Erythroblast (primary cell): Measurements from ENCODE around the gene INO80.
A peak's percentile ranks its signal among the peaks of the same experiment; 100 is the strongest.

Source experiments
- DNase-seq, 2 experiments: peaks; one replicate each; lab custom pipeline; 2025; lab: John Stamatoyannopoulos, UW
- GATA1 ChIP-seq: IDR thresholded peaks from 2 replicates; pipeline ENCODE4 v1.6.1; 2011; ENCODE audit warnings: low read depth, mild to moderate bottlenecking, control low read depth, low read length, moderate library complexity
- POLR2A ChIP-seq: IDR thresholded peaks from 2 replicates; pipeline ENCODE4 v1.6.1; 2011; ENCODE audit warnings: mild to moderate bottlenecking, low read length

Gene INO80

DNA sequence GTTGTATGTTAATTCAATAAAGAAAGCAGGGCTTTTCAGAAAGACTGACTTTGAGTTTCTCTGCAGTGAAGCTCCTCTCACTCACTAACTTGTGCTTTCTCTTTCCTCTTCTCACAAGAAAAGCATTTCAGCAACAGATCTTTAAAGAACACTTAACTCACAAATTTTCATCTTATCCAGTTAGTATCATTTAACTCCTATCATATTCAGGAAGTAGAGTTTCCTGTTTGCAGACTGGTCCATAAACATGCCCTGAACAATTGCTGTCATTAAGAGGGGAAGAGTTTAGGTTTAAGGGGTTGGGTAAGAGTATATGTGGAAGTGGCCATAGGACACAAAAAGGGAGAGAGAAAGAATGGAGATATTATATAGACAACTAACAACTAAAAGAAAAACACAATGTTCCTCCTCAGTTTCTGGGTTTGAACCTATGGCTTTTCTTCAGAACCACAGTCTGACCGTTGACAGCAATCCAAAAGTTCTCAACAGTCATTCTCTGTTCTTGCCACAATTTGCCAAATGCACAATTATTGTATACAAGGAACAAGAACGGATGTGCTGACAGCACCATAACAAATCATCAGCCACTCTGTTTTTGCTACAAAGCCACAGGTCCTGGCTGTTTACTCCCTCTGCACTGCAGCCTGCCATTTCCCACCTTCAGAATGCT lies 98.9 kb downstream of the INO80 start:
- DNase-seq: no peak

GRCh38 chr15:41013691-41014414 lies 102.2 kb downstream of the INO80 start:
- TF ChIP-seq GATA1: no peak
- no peak for TF ChIP-seq POLR2A
- DNase-seq: no peak

More for the DNA sequence above, 98.9 kb downstream of the INO80 start:
- TF ChIP-seq POLR2A (no peak), GATA1 (no peak)

GRCh38 chr15:41011055-41011815 lies 104.8 kb downstream of the INO80 start:
- peak in 1 of 2 experiments; percentile 15 for DNase-seq
- TF ChIP-seq POLR2A (no peak), GATA1 (no peak)

- no peak for TF ChIP-seq POLR2A
- TF ChIP-seq GATA1: no peak
- no peak for DNase-seq
These were observed 105.7 kb downstream of the INO80 start for GRCh38 chr15:41010345-41010744.

GRCh38 chr15:41006479-41006878 lies 109.6 kb downstream of the INO80 start:
- DNase-seq: no peak
- TF ChIP-seq GATA1: no peak
- TF ChIP-seq POLR2A: no peak

- DNase-seq: no peak
- TF ChIP-seq GATA1 (no peak), POLR2A (no peak)
These were observed 111.6 kb downstream of the INO80 start for GRCh38 chr15:41004490-41004889.

DNA sequence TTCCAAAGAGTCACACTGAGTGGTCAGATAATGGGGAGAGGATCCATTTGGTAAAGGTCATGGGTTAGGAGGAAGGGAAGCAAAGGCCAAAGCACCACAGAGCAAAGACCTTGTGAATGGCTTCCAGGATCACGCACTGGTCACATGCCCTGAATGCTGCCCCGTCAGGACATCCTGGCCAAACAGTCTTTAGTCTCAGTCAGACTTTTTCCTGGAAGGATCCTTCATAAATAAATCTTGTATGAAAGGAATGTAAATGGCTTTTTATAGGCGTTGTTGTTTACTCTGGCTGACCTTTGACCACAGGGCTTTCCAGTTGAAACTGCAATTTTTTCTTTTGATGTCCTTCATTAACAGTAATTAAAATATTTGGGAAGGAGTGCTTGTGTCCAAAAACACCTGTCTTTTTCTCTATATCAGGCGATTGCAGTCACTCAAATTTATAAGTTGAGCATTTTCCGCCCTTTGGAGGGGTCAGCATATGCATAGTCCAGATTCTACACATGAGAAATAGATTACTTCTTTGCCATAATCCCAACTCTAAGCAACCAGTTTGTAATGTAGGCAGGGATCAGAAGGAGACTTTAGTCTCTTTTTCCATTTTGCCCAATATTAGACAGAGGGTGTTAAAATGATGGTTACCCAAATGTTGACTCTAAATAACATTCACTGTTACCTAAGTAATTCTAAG lies 114.4 kb downstream of the INO80 start:
- DNase-seq: no peak
- TF ChIP-seq POLR2A (no peak), GATA1 (no peak)

- no peak for DNase-seq
- no peak for TF ChIP-seq POLR2A
- TF ChIP-seq GATA1: no peak
These were observed 116.9 kb downstream of the INO80 start for GRCh38 chr15:40999190-40999589.

GRCh38 chr15:40995656-40996055 lies 120.4 kb downstream of the INO80 start:
- peak; percentile 51 to 76 for DNase-seq
- TF ChIP-seq POLR2A (no peak), GATA1 (no peak)

DNA sequence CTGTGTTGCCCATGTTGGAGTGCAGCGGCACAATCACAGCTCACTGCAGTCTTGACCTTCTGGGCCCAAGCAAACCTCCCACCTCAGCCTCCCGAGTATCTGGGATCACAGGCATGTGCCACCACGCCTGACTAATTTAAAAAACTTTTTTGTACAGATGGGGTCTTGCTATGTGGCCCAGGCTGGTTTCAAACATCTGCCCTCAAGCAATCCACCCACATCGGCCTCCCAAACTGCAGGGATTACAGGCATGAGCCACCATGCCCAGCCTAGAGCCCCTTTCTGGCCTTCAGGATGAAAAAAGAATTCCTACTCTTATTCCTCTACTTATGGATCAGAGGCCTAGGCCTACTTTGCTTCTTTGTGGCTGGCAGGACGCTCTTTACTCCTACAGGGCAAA lies 123.3 kb downstream of the INO80 start:
- DNase-seq: no peak
- TF ChIP-seq POLR2A (no peak), GATA1 (no peak)

DNA sequence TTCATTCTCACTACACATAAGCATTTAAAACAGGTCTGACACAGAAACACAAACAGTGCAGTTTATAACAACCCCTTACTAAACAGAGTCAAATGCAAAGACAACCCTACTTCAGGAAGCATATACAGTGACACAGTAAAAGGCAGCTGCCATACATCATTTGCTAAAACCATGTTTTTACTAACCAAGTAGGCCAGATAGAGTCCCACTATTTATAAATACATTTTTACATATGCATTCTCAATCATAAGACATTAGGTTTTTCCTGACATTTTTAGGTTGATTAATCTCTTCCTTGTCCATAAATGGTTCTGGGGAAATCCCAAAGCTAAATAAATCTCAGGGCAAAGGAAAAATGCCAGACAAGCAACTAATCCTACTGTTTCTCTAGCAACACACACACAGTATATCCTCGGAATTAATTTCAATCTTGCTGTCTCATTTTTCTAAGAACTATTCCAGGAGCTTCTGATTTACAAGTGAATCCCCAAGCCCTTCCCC lies 123.8 kb downstream of the INO80 start:
- DNase-seq: no peak

GRCh38 chr15:40991355-40991754 lies 124.7 kb downstream of the INO80 start:
- TF ChIP-seq GATA1: no peak
- no peak for TF ChIP-seq POLR2A
- no peak for DNase-seq

More for the DNA sequence above, 123.8 kb downstream of the INO80 start:
- no peak for TF ChIP-seq GATA1
- TF ChIP-seq POLR2A: no peak

DNA sequence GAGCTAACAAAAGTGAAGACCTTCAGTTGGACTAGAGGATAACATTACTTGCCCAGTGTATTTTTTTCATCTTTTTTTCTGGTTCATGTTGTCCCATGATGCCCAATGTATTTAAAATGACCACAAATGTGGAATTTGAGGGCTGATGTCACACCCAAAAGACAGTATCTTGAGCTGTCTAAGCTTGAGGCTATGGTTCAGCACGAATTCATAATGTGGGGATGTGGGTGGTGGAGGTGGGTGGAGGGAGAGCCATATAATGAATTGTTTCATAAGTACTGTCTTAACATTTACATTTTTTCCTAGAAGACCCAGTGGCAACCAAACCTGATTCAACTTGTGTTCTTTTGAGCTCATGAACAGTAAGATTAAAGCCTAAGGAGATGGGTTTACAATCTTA lies 125.3 kb downstream of the INO80 start:
- TF ChIP-seq POLR2A (no peak), GATA1 (no peak)
- no peak for DNase-seq
